Esophagus squamous epithelium (tissue), 5 donors: Measurements from ENCODE around the gene ANO4. TPM values are rescaled to one million over a fixed set of nuclear protein-coding genes. Genes with fewer than 3 reads are reported as not detected.

Source experiments
- DNase-seq: peaks from one replicate; lab custom pipeline; 2025; lab: John Stamatoyannopoulos, UW
- H3K27ac ChIP-seq, 4 donors: fragments of 200-600 bp; sonication (generic); one replicate each; pipeline ENCODE4 v1.5.1; 2016 to 2019; ENCODE audit warnings: mild to moderate bottlenecking in 1 of 4
- H3K27me3 ChIP-seq, 4 donors: fragments of 200-600 bp; sonication (generic); 1 replicate in 3 of 4; 2 replicates in 1 of 4; pipeline versions ENCODE4 v1.5.1 to v1.6.0; 2017 to 2021; ENCODE audit warnings: antibody characterized with exemption in 1 of 4
- H3K36me3 ChIP-seq, 3 donors: fragments of 200-600 bp; sonication (generic); one replicate each; pipeline ENCODE4 v1.5.1; 2016 to 2019
- H3K4me1 ChIP-seq, 3 donors: fragments of 200-600 bp; sonication (generic); one replicate each; pipeline ENCODE4 v1.5.1; 2017 to 2019
- H3K4me3 ChIP-seq, 4 donors: fragments of 200-600 bp; sonication (generic); 1 replicate in 3 of 4; 2 replicates in 1 of 4; pipeline ENCODE4 v1.5.1; 2016 to 2019; ENCODE audit warnings: mild to moderate bottlenecking in 2 of 4, moderate library complexity in 1 of 4
- H3K9me3 ChIP-seq, 3 donors: fragments of 200-600 bp; sonication (generic); one replicate each; pipeline ENCODE4 v1.5.1; 2016 to 2019
- POLR2A ChIP-seq, 4 donors: fragments of 450-650 bp; IDR thresholded peaks; one replicate each; pipeline ENCODE4 v1.6.1; 2017; ENCODE audit warnings: antibody characterized with exemption in 4 of 4, mild to moderate bottlenecking in 4 of 4, moderate library complexity in 3 of 4
- WGBS, 2 donors: methylation state at CpG; one replicate each; pipeline ENCODE4 v1.1.5; 2018; 5-methylcytosine and 5-hydroxymethylcytosine counted together
- intact Hi-C: fragments of 100-400 bp; cut with DNase I; formaldehyde crosslinking; loops from one replicate; pipeline ENCODE4 v1.15.0; 2022
- total RNA-seq, 4 donors: library from RNA; depleted of rRNA; stranded (reverse); fragments of >200 nt; gene quantifications; one replicate each; pipeline ENCODE4 v1.1.0, GENCODE V29; 2016
- TF ChIP-seq, protein P1 (sequence below), 6 experiments: fragments of 450-650 bp in 4 of 6; fragments of 200-600 bp in 2 of 6; sonication (generic) in 2 of 6; IDR thresholded peaks; one replicate each; pipeline ENCODE4 v1.5.1; 2016 to 2019; ENCODE audit warnings: antibody characterized with exemption in 6 of 6, mild to moderate bottlenecking in 4 of 6, moderate library complexity in 4 of 6
- donor health status: DM: yes; HTN: yes; CAD: no.

Gene ANO4
- total RNA-seq, 4 donors from 2014 or later = 0.09 TPM; not detected in 3

DNA sequence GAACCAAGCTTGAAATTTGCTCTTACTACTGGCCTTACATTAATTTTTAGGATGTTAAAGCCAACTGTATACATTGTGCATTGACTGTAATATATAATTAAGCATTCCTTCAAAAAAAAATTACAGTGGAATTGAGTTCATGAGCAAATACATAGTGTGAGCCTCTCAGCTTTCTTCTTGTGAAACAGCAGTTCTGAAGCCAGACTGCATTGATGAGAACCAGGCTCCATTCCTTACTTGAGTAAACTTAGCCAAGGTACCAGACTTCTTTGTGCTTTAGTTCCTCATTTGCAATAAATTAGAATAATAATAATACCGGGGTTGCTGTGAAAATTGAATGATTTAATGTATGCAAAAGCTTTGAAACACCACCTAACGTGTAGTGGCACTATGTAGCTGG lies 169.5 kb downstream of the ANO4 start:
- no peak for TF ChIP-seq POLR2A (IDR thresholded peaks at IDR 0.05)
- TF ChIP-seq, protein P1, sequence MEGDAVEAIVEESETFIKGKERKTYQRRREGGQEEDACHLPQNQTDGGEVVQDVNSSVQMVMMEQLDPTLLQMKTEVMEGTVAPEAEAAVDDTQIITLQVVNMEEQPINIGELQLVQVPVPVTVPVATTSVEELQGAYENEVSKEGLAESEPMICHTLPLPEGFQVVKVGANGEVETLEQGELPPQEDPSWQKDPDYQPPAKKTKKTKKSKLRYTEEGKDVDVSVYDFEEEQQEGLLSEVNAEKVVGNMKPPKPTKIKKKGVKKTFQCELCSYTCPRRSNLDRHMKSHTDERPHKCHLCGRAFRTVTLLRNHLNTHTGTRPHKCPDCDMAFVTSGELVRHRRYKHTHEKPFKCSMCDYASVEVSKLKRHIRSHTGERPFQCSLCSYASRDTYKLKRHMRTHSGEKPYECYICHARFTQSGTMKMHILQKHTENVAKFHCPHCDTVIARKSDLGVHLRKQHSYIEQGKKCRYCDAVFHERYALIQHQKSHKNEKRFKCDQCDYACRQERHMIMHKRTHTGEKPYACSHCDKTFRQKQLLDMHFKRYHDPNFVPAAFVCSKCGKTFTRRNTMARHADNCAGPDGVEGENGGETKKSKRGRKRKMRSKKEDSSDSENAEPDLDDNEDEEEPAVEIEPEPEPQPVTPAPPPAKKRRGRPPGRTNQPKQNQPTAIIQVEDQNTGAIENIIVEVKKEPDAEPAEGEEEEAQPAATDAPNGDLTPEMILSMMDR (IDR thresholded peaks at IDR 0.05) = no peak
- Histone ChIP-seq H3K27me3 (no peaks in the 10 kb centered on the region), H3K27ac (no peak overlapping the region), H3K36me3 (no peaks in the 10 kb centered on the region), H3K4me3 (no peak overlapping the region), H3K4me1 (no peaks in the 10 kb centered on the region), H3K9me3 (no peaks in the 10 kb centered on the region)
- no peak for DNase-seq
- WGBS, 2 donors = 37 to 52% methylated on average over 2 of the region's 2 CpGs
- intact Hi-C loops = no loop called here

DNA sequence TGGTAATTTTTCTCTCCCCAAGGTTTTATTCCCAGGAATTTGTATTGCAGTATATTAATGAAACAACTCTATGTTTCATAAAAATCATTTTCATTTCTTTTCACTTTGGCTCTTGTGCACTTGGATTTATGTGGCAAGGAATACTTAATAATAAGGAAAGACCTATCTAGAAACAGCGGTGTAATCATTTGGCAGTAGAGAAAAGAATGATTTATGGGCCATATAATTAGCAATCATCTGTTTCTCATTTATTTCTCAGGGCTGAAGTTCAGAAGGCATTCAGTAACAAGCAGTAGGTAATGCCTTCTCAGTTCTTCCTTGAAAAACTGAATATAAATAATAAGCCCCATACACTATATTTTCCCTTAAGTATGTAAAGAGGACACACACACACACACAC lies 172.6 kb downstream of the ANO4 start:
- no peaks in the 10 kb centered on the region for H3K27me3 ChIP-seq
- H3K4me3 ChIP-seq = no peak overlapping the region
- H3K4me1 ChIP-seq = no peaks in the 10 kb centered on the region
- intact Hi-C loops = no loop called here
- no peak for DNase-seq
- H3K27ac ChIP-seq = no peak overlapping the region
- no peaks in the 10 kb centered on the region for H3K9me3 ChIP-seq
- 67 to 71% methylated on average over 1 of the region's 1 CpG for WGBS, 2 donors
- TF ChIP-seq, protein P1 (IDR thresholded peaks at IDR 0.05) = no peak
- TF ChIP-seq POLR2A (IDR thresholded peaks at IDR 0.05) = no peak
- H3K36me3 ChIP-seq = no peaks in the 10 kb centered on the region

DNA sequence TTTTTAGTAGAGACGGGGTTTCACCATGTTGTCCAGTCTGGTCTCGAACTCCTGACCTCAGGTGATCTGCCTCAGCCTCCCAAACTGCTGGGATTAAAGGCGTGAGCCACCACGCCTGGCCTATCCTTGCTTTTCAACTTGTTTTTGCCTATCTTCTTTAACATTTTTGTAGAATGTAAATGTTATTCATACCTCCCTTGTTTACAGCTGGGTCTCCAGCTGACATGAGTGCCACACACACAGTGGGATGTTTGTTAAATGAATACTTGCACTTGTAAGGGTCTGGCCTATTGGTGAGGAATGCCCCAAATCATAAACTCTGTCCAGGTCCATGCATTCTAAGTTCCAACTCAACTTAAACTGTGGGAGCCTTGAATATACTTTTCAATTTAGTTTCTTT lies 176.3 kb downstream of the ANO4 start:
- intact Hi-C loops = no loop called here
- 64 to 68% methylated on average over 4 of the region's 4 CpGs for WGBS, 2 donors

DNA sequence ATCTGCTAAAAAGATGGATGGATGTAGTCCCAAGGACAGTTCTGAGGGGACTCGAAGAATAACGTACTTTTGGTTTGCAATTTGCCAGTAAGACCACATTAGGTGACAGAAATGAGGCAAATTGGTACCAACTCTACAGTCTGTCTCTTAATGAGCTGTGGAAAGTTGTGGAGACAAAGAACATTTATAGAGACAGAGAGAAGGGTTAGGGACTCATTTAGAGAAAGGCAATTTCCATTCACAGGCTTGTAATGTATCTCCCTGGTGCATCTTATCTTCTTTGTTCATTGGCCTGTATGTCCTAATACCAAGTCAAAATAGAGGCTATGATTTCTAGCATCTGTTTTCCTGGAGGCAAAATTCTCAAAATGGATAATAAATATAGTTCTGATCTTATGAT lies 177.5 kb downstream of the ANO4 start:
- Histone ChIP-seq H3K36me3 (no peaks in the 10 kb centered on the region), H3K27me3 (no peaks in the 10 kb centered on the region), H3K27ac (no peak overlapping the region), H3K9me3 (no peaks in the 10 kb centered on the region), H3K4me3 (no peak overlapping the region), H3K4me1 (no peaks in the 10 kb centered on the region)
- intact Hi-C loops = no loop called here
- DNase-seq = no peak
- TF ChIP-seq, protein P1 (IDR thresholded peaks at IDR 0.05) = no peak
- no peak for TF ChIP-seq POLR2A (IDR thresholded peaks at IDR 0.05)
- WGBS, 2 donors = 74 to 83% methylated on average over 2 of the region's 2 CpGs

More for the DNA sequence above, 176.3 kb downstream of the ANO4 start:
- no peaks in the 10 kb centered on the region for H3K4me1 ChIP-seq
- no peaks in the 10 kb centered on the region for H3K36me3 ChIP-seq
- no peak for TF ChIP-seq POLR2A (IDR thresholded peaks at IDR 0.05)
- TF ChIP-seq, protein P1 (IDR thresholded peaks at IDR 0.05) = no peak
- no peaks in the 10 kb centered on the region for H3K27me3 ChIP-seq
- no peak for DNase-seq
- no peak overlapping the region for H3K27ac ChIP-seq
- no peaks in the 10 kb centered on the region for H3K9me3 ChIP-seq
- no peak overlapping the region for H3K4me3 ChIP-seq

DNA sequence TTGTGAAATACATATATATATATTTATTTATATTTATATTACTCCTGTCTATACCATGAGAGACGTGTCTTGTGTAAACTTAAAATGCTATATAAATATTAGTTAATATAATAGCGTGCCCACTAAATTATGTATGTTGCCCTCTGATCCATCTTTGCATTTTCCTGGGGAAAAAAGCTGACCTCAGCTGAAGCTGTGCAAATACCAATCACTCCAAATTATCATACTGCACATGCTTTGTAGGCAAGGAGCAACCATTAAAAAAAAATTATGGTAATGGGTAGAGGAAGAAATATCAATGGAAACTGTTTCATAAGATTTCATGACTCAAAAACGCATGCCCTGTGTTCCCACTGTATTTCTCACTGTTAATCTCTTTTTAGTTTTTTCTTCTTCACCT lies 179.8 kb downstream of the ANO4 start:
- TF ChIP-seq, protein P1 (IDR thresholded peaks at IDR 0.05) = no peak
- no peak for TF ChIP-seq POLR2A (IDR thresholded peaks at IDR 0.05)

More for the DNA sequence above, 179.8 kb downstream of the ANO4 start:
- intact Hi-C loops = no loop called here
- DNase-seq = no peak
- no peaks in the 10 kb centered on the region for H3K4me1 ChIP-seq
- H3K27me3 ChIP-seq = no peaks in the 10 kb centered on the region
- 59 to 70% methylated on average over 3 of the region's 3 CpGs for WGBS, 2 donors
- H3K4me3 ChIP-seq = no peak overlapping the region
- H3K36me3 ChIP-seq = no peaks in the 10 kb centered on the region
- no peaks in the 10 kb centered on the region for H3K9me3 ChIP-seq
- H3K27ac ChIP-seq = no peak overlapping the region
